Measurements from ENCODE around the gene ATP8A2. TPM values are rescaled to one million over a fixed set of nuclear protein-coding genes. Genes with fewer than 3 reads are reported as not detected.

Gene ATP8A2
- total and polyA plus RNA-seq, 2 of the 8 experiments (the other 6 are each of a cell fraction or from before 2014, with no cell fraction given) = 2.4 to 8.3 TPM

DNA sequence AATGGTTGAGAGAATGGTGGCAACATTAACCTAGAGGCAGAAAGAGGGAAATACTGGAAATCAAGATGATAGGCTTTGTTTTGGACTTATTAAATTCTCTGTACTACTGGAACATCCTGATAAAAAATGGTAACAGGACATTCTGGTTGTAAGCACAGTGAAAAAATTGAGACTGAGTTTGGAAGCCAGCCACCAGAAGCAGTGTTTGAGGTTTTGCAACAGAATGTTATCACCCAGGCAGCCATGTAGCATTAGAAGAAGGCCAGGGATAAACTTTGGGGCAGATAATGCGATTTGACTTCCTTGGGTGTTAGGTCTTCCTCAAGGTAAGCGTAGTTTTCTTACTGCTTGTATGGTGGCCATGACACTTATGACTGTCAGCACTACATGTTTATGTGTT lies 307.4 kb downstream of the ATP8A2 start:
- Histone ChIP-seq H3K9me3 (ENCODE audit: insufficient read depth in 2 of 2, low read depth in 1 of 2, low read length in 1 of 2) (no peaks in the 10 kb centered on the region; a peak in 1 of 4 replicates), H3K27ac (ENCODE audit: low read depth, low read length) (no peak overlapping the region), H2AK5ac (ENCODE audit: low read depth, low read length) (no peak overlapping the region), H2BK120ac (replicated peaks; ENCODE audit: low read depth, low read length) (no peak overlapping the region), H2BK5ac (ENCODE audit: low read depth, low read length) (no peak overlapping the region), H2BK20ac (ENCODE audit: low read length) (no peak overlapping the region), H3K9ac (replicated peaks in 1 of 4; ENCODE audit: extremely low read depth in 1 of 4, low read depth in 3 of 4, low read length in 3 of 4) (no peak overlapping the region), H3K4ac (replicated peaks; ENCODE audit: insufficient read length, low read depth, low read length) (no peak overlapping the region), H3K79me2 (ENCODE audit: control insufficient read depth in 1 of 2, insufficient read depth in 2 of 2, low read length in 2 of 2) (no peaks in the 10 kb centered on the region), H3K23me2 (ENCODE audit: low read depth, low read length) (no peaks in the 10 kb centered on the region), H4K5ac (ENCODE audit: insufficient read length, low read depth, low read length) (no peak overlapping the region), H3K56ac (replicated peaks; ENCODE audit: insufficient read length, low read depth, low read length) (no peak overlapping the region), H3K36me3 (ENCODE audit: control insufficient read depth in 2 of 4, insufficient read depth in 4 of 4, low read length in 3 of 4) (no peaks in the 10 kb centered on the region), H3K23ac (ENCODE audit: insufficient read length) (no peak overlapping the region), H2AFZ (ENCODE audit: low read length) (no peak overlapping the region), H2BK12ac (ENCODE audit: low read depth, low read length) (no peak overlapping the region), H2BK15ac (ENCODE audit: low read length) (no peak overlapping the region), H3K14ac (ENCODE audit: insufficient read length) (no peak overlapping the region), H4K91ac (replicated peaks; ENCODE audit: insufficient read length, low read length) (no peak overlapping the region), H3K4me2 (ENCODE audit: insufficient read depth in 1 of 2, low read depth in 2 of 2, low read length in 2 of 2) (no peak overlapping the region), H4K8ac (ENCODE audit: extremely low read depth, insufficient read depth, low read length) (no peak overlapping the region), H3K4me1 (replicated peaks in 1 of 4; ENCODE audit: control insufficient read depth in 3 of 4, insufficient read depth in 4 of 4, low read length in 3 of 4) (peaks cover 0 to 2% (median 0%) of the 10 kb centered on the region in 4 experiments; a peak in 1 of 7 replicates), H3K4me3 (ENCODE audit: extremely low read depth in 1 of 4, insufficient read depth in 2 of 4, low read depth in 3 of 4, low read length in 4 of 4) (no peak overlapping the region), H3K18ac (ENCODE audit: extremely low read depth, low read length) (no peak overlapping the region), H4K20me1 (replicated peaks in 1 of 2; ENCODE audit: control insufficient read depth in 1 of 2, insufficient read depth in 2 of 2, low read length in 2 of 2) (no peaks in the 10 kb centered on the region), H3K79me1 (ENCODE audit: low read depth, low read length) (no peaks in the 10 kb centered on the region), H3K27me3 (replicated peaks in 1 of 4; ENCODE audit: control insufficient read depth in 3 of 4, extremely low read depth in 1 of 4, insufficient read depth in 3 of 4, low read length in 3 of 4) (no peaks in the 10 kb centered on the region)
- WGBS, 2 experiments (ENCODE audit: extremely low coverage in 1 of 2, insufficient coverage in 1 of 2, insufficient read length in 1 of 2, insufficient replicate concordance in 2 of 2, low coverage in 1 of 2, low lambda C conversion rate in 2 of 2, missing lambda C conversion rate in 1 of 2) = 95% methylated on average over 2 of the region's 2 CpGs; no CpG with 5 or more reads in 1 of the 2 experiments
- no peak for FAIRE-seq
- CTCF ChIA-PET (ENCODE audit: partially characterized antibody) = interaction anchor here (1.4 kb wide), 1 partner anchor 41 kb away, joined by 3 read pairs; no protein-coding TSS in a partner anchor
- POLR2A ChIA-PET (ENCODE audit: partially characterized antibody) = no interaction called here
- DNase-seq (ENCODE audit: low read depth in 1 of 2, low spot score in 2 of 2) = no peak
- no peak for TF ChIP-seq RAD21 (IDR thresholded peaks at IDR 0.05 in 1 of 2, conservative IDR thresholded peaks at IDR 0.05 in 1 of 2; ENCODE audit: low read depth in 2 of 2, low read length in 2 of 2)
- no peak for TF ChIP-seq SUZ12 (IDR thresholded peaks at IDR 0.05; ENCODE audit: low read length)
- no peak for TF ChIP-seq SP4 (IDR thresholded peaks at IDR 0.05; ENCODE audit: low read length)

Measured in H1 (cell line).